DMS114 treated with DMSO at 0.1 percent for 48 hours (cell line): Measurements from ENCODE around the gene CTNNA3.
"Not testable (repeated sequence)": the region's sequence is repeated elsewhere in the genome, so short reads cannot be mapped to it uniquely, and the experiment has no call there.

Experiments used
- DNase-seq: peaks from one replicate; lab custom pipeline; 2025; ENCODE audit not compliant: unreplicated experiment; lab: John Stamatoyannopoulos, UW

Gene CTNNA3

GRCh38 chr10:67696029-67696428, at the start of gene CTNNA3:
TSS of gene CTNNA3 (minus strand) at chr10:67696195.
- DNase-seq = no peak

- no peak for DNase-seq
Observed at GRCh38 chr10:67735430-67735829, 39.4 kb upstream of the CTNNA3 start.

- no peak for DNase-seq
Observed at GRCh38 chr10:67733511-67733910, 37.5 kb upstream of the CTNNA3 start.

- no peak for DNase-seq
Observed at GRCh38 chr10:67725567-67725966, 29.6 kb upstream of the CTNNA3 start.

- DNase-seq = no peak
Observed at GRCh38 chr10:67723601-67724000, 27.6 kb upstream of the CTNNA3 start.

GRCh38 chr10:67722113-67722512, 26.1 kb upstream of the CTNNA3 start:
- DNase-seq = no peak

GRCh38 chr10:67716455-67716854, 20.5 kb upstream of the CTNNA3 start:
- not testable (repeated sequence) for DNase-seq

GRCh38 chr10:67705921-67706320, 9.9 kb upstream of the CTNNA3 start:
- no peak for DNase-seq

- not testable (repeated sequence) for DNase-seq
Observed at GRCh38 chr10:67699613-67700270, 3.7 kb upstream of the CTNNA3 start.

GRCh38 chr10:67698164-67698563, 2.2 kb upstream of the CTNNA3 start:
- no peak for DNase-seq

GRCh38 chr10:67697724-67698131, 1.7 kb upstream of the CTNNA3 start:
- peak; percentile 61 for DNase-seq

GRCh38 chr10:67696679-67697078, 684 bp upstream of the CTNNA3 start:
- no peak for DNase-seq

GRCh38 chr10:67695555-67695954, 440 bp downstream of the CTNNA3 start:
- DNase-seq = no peak

- not testable (repeated sequence) for DNase-seq
Observed at GRCh38 chr10:67691861-67692260, 4.1 kb downstream of the CTNNA3 start.

- DNase-seq = not testable (repeated sequence)
Observed at GRCh38 chr10:67690540-67690939, 5.5 kb downstream of the CTNNA3 start.

- DNase-seq = not testable (repeated sequence)
Observed at GRCh38 chr10:67684140-67684539, 11.9 kb downstream of the CTNNA3 start.

GRCh38 chr10:67678335-67678974, 17.5 kb downstream of the CTNNA3 start:
- no peak for DNase-seq

GRCh38 chr10:67676208-67676825, 19.7 kb downstream of the CTNNA3 start:
- DNase-seq = no peak

- DNase-seq = no peak
Observed at GRCh38 chr10:67670401-67670800, 25.6 kb downstream of the CTNNA3 start.

- DNase-seq = no peak
Observed at GRCh38 chr10:67669978-67670377, 26.0 kb downstream of the CTNNA3 start.

GRCh38 chr10:67668448-67668847, 27.5 kb downstream of the CTNNA3 start:
- no peak for DNase-seq

GRCh38 chr10:67667035-67667425, 29.0 kb downstream of the CTNNA3 start:
- DNase-seq = no peak
